SU-DHL-6 (cell line): ENCODE results near the gene TADA3.

Experiments
- H2AFZ ChIP-seq: fragments of 200-600 bp; sonication (generic); 2 replicates; pipeline ENCODE4 v1.6.1; 2014; ENCODE audit warnings: low read depth, mild to moderate bottlenecking, moderate library complexity, mixed read lengths, antibody characterized with exemption, low read length; ENCODE audit not compliant: severe bottlenecking
- H3F3A ChIP-seq: fragments of 200-600 bp; shearing (Covaris generic); 2 replicates; pipeline ENCODE4 v1.6.0; 2016; ENCODE audit warnings: antibody characterized with exemption, mild to moderate bottlenecking; ENCODE audit not compliant: insufficient read depth
- H3K27ac ChIP-seq: fragments of 200-600 bp; sonication (generic); 2 replicates; pipeline ENCODE4 v1.5.1; 2016; ENCODE audit warnings: low read depth, mild to moderate bottlenecking, low read length, moderate library complexity, mixed read lengths
- H3K27me3 ChIP-seq: fragments of 200-600 bp; sonication (generic), shearing (Covaris generic); 2 replicates; pipeline ENCODE4 v1.6.0; 2014; ENCODE audit warnings: mild to moderate bottlenecking, low read length
- H3K36me3 ChIP-seq: fragments of 200-600 bp; sonication (generic); 2 replicates; pipeline ENCODE4 v1.6.1; 2014; ENCODE audit warnings: mild to moderate bottlenecking, low read length, mixed read lengths
- H3K4me2 ChIP-seq: fragments of 300-600, 200-600 bp; shearing (Covaris generic), sonication (generic); 2 replicates; pipeline ENCODE4 v1.6.0; 2014; ENCODE audit warnings: low read length, low read depth, mild to moderate bottlenecking; ENCODE audit not compliant: poor library complexity, severe bottlenecking
- H3K4me3 ChIP-seq: fragments of 200-600 bp; sonication (generic); 2 replicates; pipeline ENCODE4 v1.5.1; 2014; ENCODE audit warnings: antibody characterized with exemption, low read length, mild to moderate bottlenecking, mixed read lengths; ENCODE audit not compliant: insufficient read depth, poor library complexity, severe bottlenecking
- H3K79me2 ChIP-seq: fragments of 200-600 bp; sonication (generic); 2 replicates; pipeline ENCODE4 v1.6.1; 2014; ENCODE audit warnings: mild to moderate bottlenecking, low read length, moderate library complexity; ENCODE audit not compliant: insufficient read depth
- H3K9ac ChIP-seq: fragments of 200-600 bp; sonication (generic); 2 replicates; pipeline ENCODE4 v1.7.0; 2014; ENCODE audit warnings: mild to moderate bottlenecking, low read length
- H3K9me2 ChIP-seq: fragments of 200-600 bp; sonication (generic); replicated peaks from 2 replicates; pipeline ENCODE4 v1.6.1; 2014; ENCODE audit warnings: low read length; ENCODE audit not compliant: insufficient read depth
- H3K9me3 ChIP-seq: fragments of 200-600 bp; sonication (generic); 2 replicates; pipeline ENCODE4 v1.6.1; 2014; ENCODE audit warnings: low read length, mixed read lengths; ENCODE audit not compliant: insufficient read depth
- H4K20me1 ChIP-seq: fragments of 200-600 bp; sonication (generic); 2 replicates; pipeline ENCODE4 v1.6.1; 2014; ENCODE audit warnings: low read depth, mild to moderate bottlenecking, antibody characterized with exemption, low read length, moderate library complexity, mixed read lengths
- EZH2phosphoT487 ChIP-seq: fragments of 200-600 bp; sonication (generic), shearing (Covaris generic); conservative IDR thresholded peaks from 2 replicates; pipeline ENCODE4 v1.6.1; 2018; ENCODE audit warnings: mild to moderate bottlenecking, antibody characterized with exemption, low read length, moderate library complexity, mixed read lengths
- TF ChIP-seq, protein P1 (sequence below): fragments of 200-600 bp; sonication (generic); IDR thresholded peaks from one replicate; pipeline ENCODE4 v1.5.1; 2017; ENCODE audit warnings: antibody characterized with exemption, mild to moderate bottlenecking, low read length, moderate library complexity; ENCODE audit not compliant: insufficient read depth, poor library complexity, severe bottlenecking

Gene TADA3

DNA sequence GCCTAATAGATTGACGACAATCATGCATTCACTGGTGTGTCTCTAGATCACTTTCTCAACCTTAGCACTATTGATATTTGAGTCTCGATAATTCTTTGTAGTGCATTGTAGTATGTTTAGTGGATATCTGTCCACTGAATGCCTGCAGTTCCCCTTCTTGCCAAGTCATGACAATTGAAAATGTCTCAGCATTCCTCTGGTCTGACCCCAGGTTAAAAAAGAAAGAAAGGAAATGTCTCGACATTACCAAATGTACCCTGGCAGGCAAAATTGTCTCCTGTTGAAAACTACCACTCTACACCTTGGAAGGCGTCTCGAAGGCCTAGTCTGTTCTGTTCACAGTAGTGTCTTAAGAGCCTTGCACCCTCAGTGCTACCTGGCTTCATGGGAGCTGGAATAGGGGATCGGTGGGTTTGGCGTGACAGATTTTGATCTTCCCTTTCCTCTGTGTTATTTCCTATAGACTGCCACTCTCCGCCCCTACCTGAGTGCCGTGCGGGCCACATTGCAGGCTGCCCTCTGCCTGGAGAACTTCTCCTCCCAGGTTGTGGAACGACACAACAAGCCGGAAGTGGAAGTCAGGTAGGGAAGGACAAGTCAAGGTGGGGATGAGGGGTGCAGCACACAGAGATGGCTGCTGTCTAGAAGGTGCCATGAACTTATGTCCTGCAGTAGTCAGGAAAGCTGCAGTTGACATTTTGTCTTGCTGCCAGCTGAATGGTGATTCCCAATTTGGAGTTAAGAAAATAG lies 5.1 kb upstream of the TADA3 start:
- Histone ChIP-seq H3K4me2 (no peak overlapping the region), H3K79me2 (peaks cover 47% of the 10 kb centered on the region), H3K9me3 (no peaks in the 10 kb centered on the region), H2AFZ (no peak overlapping the region), H3K9me2 (no peaks in the 10 kb centered on the region), H3F3A (no peaks in the 10 kb centered on the region), H4K20me1 (peaks cover 11% of the 10 kb centered on the region; the same call in 1 of the 2 replicates), H3K36me3 (peaks cover 31% of the 10 kb centered on the region), H3K27ac (no peak overlapping the region), H3K4me3 (no peak overlapping the region), H3K27me3 (no peaks in the 10 kb centered on the region), H3K9ac (no peak overlapping the region)
- TF ChIP-seq, protein P1, sequence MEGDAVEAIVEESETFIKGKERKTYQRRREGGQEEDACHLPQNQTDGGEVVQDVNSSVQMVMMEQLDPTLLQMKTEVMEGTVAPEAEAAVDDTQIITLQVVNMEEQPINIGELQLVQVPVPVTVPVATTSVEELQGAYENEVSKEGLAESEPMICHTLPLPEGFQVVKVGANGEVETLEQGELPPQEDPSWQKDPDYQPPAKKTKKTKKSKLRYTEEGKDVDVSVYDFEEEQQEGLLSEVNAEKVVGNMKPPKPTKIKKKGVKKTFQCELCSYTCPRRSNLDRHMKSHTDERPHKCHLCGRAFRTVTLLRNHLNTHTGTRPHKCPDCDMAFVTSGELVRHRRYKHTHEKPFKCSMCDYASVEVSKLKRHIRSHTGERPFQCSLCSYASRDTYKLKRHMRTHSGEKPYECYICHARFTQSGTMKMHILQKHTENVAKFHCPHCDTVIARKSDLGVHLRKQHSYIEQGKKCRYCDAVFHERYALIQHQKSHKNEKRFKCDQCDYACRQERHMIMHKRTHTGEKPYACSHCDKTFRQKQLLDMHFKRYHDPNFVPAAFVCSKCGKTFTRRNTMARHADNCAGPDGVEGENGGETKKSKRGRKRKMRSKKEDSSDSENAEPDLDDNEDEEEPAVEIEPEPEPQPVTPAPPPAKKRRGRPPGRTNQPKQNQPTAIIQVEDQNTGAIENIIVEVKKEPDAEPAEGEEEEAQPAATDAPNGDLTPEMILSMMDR, result no peak
- TF ChIP-seq EZH2phosphoT487, result no peak

DNA sequence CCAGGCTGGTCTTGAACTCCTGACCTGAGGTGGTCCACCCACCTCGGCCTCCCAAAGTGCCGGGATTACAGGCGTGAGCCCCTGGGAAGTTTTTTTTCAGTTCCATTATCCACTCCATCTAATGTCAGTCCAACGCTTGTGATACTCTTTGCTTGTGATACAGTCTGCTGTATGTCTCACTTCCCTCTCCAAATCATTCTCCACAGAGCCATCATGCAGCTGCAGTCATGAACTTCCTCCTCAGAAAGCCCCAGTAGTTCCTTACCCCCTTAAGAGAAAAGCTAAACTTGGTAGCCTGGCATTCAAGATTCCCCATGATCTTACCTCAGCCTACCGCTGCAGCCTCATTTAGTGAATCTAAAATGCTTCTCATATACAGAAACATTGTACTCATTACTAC lies 2.9 kb upstream of the TADA3 start:
- Histone ChIP-seq H3K79me2 (peaks cover 55% of the 10 kb centered on the region), H3K9me3 (no peaks in the 10 kb centered on the region), H3F3A (0 out of 2 replicates have a peak, but pooled peaks cover 4% of the 10 kb centered on the region), H3K27ac (no peak overlapping the region), H3K9ac (no peak overlapping the region), H3K27me3 (no peaks in the 10 kb centered on the region), H3K36me3 (peaks cover 21% of the 10 kb centered on the region), H2AFZ (no peak overlapping the region), H3K4me2 (no peak overlapping the region), H3K4me3 (no peak overlapping the region), H3K9me2 (no peaks in the 10 kb centered on the region), H4K20me1 (peaks cover 11% of the 10 kb centered on the region; the same call in 1 of the 2 replicates)
- no peak for TF ChIP-seq EZH2phosphoT487
- TF ChIP-seq, protein P1, result no peak

DNA sequence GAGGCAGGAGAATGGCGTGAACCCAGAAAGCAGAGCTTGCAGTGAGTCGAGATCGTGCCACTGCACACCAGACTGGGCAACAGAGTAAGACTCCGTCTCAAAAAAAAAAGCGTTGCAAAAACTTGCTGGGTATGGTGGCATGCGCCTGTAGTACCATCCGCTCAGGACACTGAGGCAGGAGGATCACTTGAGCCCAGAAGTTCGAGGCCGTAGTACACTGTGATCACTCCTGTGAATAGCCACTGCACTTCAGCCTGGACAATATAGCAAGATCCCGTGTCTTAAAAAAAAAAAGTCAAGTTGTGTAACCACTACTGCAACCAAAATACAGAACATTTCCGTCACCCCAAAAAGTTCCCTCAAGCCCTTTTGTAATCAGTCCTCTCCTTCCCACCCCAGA lies 2.1 kb upstream of the TADA3 start:
- H3K9ac ChIP-seq, result no peak overlapping the region
- no peak overlapping the region for H2AFZ ChIP-seq
- H3F3A ChIP-seq, result 0 out of 2 replicates have a peak, but pooled peaks cover 4% of the 10 kb centered on the region
- peaks cover 55% of the 10 kb centered on the region for H3K79me2 ChIP-seq
- no peaks in the 10 kb centered on the region for H3K9me2 ChIP-seq
- TF ChIP-seq, protein P1, result no peak
- H3K9me3 ChIP-seq, result no peaks in the 10 kb centered on the region
- H3K27ac ChIP-seq, result no peak overlapping the region
- peaks cover 14% of the 10 kb centered on the region for H3K36me3 ChIP-seq
- peaks cover 11% of the 10 kb centered on the region; the same call in 1 of the 2 replicates for H4K20me1 ChIP-seq
- H3K27me3 ChIP-seq, result no peaks in the 10 kb centered on the region
- H3K4me2 ChIP-seq, result peak overlapping the region; percentile 89
- no peak overlapping the region for H3K4me3 ChIP-seq
